Cortex of kidney (tissue), 1 donor: Measurements from ENCODE around the gene PXYLP1.
"Not testable (repeated sequence)": the region's sequence is repeated elsewhere in the genome, so short reads cannot be mapped to it uniquely, and the experiment has no call there.

Source experiments
- DNase-seq: peaks from one replicate; lab custom pipeline; 2025; lab: John Stamatoyannopoulos, UW

Gene PXYLP1

DNA sequence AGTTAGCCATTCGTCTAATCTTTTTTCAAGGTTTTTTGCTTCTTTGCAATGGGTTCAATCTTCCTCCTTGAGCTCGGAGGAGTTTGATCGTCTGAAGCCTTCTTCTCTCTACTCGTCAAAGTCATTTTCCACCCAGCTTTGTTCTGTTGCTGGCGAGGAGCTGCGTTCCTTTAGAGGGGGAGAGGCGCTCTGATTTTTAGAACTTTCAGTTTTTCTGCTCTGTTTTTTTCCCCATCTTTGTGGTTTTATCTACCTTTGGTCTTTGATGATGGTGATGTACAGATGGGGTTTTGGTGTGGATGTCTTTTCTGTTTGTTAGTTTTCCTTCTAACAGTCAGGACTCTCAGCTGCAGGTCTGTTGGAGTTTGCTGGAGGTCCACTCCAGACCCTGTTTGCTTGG is 68.8 kb downstream of the PXYLP1 start:
- not testable (repeated sequence) for DNase-seq

DNA sequence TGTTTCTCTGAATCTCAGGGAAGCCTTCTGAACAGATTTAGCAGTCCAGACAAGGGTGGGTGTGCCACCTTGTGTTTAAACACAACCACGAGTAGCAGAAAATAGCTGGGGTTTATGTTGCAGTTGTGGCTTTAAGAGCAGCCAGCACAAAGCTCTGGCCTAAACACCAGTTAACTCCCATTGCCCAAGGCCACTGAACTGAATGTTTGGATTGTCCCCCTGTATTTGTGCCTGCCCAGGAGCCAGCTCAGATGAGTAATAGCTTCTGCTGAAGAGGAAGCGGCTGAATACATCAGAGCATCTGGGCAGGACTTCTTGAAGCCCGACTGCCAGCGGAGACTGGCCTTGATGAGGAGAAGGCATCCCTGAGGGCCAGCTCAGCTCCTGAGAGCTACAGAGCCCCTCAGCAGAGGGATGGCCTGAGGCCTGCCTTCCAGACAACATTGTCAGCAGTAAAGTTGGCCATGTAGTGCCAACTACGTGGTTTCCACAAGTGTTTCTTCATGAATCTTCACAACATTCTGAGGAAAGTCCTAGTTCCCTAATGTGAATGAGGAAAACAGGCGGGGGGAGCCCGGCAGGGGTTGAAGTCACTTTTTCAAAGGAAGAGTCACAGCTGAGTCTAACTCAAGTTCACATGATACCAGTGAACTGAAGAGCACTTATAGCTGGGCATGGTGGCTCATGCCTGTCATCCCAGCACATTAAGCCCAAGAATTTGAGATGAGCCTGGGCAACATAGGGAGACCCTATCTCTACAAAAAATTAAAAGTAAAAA is 70.9 kb downstream of the PXYLP1 start:
- DNase-seq: no peak

DNA sequence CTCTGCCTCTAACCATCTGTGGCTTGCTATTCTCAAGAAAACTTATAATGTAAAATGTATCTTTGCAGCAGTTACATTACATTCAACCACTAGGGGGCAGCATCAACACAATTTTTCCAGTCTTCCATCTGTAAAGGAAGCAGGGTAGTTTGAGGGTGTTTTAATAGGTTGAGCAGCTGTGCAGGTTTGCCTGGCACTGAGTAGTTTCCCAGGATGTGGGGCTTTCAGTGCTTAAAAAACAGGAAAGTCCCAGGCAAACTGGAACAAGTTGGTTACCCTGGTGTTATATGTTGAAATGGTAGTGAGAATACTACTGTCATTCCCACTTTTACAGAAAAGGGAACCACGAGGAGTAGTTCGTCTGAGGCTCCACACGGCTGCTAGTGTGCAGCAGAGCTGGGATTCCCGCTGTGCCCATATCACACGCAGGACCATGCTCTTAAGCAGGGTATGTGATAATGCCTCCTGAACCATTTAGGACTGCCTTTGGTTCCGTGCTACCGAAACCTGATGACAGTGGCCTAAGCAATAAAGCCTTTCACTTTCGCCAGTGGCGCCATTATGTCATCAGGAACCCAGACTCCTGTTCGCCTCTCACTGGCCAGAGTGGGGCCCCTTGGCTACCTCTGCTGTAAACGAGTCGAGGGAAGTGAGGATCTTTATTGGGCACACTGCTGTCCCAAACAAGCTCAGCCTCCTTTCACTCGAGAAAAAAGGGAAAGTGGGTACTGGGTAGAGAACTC is 72.0 kb downstream of the PXYLP1 start:
- DNase-seq: no peak

DNA sequence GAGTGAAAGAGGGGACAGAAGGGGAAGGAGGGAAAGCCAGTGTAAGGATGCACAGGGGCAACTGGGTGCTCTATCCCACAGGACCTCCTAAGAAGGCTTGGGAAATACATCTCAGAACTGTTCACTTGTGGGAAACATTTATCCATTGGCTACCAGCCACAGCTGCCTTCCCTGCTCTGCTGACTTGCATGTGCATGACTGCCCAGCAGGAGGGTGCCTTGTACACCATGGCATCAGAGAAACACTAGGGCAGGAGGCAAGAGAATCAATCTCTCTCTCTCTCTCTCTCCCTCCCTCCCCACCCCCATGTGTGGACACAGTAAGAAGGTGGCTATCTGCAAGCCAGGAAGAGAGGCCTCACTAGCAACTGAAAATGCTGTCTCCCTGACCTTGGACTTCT is 73.8 kb downstream of the PXYLP1 start:
- no peak for DNase-seq

DNA sequence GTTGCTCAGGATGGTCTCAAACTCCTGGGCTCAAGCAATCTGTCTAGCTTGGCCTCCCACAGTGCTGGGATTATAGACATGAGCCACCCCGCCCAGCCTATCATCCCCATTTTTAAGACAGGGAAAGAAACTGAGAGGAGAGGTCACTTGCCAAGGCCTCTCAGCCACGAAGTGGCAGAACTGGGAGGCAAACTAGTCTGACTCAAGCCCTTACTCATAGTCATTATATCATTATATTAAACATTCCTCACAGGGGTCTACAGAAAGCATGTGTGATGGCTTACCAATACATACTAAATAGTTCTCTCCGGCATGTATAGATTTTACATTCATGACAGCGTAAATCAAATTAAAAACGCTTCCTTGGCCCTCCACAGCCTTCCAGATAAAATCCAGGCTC is 74.7 kb downstream of the PXYLP1 start:
- no peak for DNase-seq

DNA sequence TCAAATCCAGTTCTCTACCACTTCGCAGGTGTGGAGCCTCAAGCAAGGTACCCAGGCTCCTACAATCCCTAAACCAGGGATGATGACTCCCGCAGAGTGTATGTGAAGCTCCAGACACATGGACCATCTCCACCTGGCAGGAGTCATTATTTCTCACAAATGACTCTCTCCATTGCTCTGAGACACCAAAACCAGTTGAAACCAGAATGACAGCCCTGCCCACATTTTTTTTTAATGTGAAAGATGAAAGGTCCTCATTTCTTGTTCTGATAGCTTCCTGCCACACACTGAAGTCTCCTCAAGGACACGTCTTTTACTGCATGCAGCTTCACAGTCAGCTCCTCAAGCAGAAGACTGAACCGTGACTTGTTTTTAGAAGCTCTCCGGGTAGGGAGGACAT is 75.3 kb downstream of the PXYLP1 start:
- no peak for DNase-seq

DNA sequence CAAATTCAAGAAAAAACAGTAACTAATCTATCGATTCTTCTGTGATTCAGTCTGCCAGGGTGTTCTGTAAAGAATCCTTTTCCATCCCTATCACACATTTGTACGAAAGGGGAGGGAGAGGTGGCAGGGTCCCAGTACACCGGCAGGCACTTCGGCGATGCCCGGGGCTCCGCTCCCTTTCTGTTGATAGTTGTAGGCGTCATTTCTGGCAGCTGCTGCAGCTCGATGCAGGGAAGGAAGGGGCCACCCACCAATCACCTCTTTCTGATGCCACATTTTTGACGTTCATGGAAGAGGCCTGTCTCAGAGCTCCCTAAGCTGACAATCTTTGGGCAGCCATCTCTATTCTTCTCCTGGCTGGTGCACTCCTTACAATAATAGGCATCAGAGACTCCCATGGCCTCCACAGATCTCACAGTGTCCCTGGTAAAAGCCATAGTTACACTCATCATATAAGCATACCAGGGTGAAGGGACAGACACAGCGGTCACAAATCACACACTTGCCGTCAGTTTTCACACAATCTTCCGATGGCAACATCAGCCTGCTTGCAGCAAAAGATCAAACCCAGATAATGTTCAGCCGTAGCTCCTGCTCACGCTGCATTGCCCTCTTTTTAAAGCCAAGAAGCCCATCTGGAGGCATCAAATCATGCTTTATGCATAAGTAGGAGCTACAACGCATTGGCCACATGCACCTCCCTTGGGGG is 75.9 kb downstream of the PXYLP1 start:
- no peak for DNase-seq

DNA sequence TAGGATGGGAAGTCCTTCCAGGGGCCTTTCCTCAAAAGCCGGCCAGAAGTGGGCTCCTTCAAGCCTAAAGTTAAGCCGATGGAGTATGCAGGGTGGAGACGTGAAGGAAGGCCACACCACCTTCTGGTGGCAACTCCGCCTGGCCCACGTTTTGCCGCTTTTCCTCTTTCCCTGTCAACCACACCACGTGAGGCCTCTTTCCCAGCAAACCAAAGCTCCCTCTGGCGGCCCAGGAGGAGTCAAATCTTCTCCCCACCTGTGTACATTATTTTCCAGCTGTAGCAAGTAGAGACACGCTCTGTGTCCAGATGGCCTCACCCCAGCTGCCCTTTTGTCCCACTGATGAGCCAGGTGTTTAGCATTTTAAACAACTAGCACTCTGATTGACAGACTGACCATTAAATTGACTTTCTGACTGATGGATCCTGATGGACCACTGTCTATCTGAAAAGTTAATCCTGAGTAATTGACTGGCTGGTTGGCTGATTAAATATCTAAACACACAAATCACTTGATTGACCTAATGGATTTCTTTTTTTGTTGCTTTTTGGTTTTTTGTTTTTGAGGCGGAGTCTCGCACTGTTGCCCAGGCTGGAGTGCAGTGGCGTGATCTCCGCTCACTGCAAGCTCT is 77.1 kb downstream of the PXYLP1 start:
- DNase-seq: no peak

DNA sequence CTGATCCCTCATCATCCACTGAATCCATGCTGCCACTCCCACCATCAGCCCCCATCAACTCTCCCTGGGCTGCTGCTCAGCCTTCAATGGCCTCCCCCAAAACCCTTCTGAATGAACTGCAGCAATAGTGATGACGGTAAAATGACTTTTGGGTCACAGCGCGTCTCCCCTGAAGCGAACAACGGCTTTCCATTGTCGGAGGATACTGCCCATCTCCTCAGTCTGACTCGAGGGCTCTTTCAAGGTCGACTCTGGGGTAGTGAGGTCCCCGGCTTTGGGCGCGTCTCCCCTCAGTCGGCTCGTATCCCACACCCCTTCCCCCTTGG is 79.5 kb downstream of the PXYLP1 start:
- no peak for DNase-seq

DNA sequence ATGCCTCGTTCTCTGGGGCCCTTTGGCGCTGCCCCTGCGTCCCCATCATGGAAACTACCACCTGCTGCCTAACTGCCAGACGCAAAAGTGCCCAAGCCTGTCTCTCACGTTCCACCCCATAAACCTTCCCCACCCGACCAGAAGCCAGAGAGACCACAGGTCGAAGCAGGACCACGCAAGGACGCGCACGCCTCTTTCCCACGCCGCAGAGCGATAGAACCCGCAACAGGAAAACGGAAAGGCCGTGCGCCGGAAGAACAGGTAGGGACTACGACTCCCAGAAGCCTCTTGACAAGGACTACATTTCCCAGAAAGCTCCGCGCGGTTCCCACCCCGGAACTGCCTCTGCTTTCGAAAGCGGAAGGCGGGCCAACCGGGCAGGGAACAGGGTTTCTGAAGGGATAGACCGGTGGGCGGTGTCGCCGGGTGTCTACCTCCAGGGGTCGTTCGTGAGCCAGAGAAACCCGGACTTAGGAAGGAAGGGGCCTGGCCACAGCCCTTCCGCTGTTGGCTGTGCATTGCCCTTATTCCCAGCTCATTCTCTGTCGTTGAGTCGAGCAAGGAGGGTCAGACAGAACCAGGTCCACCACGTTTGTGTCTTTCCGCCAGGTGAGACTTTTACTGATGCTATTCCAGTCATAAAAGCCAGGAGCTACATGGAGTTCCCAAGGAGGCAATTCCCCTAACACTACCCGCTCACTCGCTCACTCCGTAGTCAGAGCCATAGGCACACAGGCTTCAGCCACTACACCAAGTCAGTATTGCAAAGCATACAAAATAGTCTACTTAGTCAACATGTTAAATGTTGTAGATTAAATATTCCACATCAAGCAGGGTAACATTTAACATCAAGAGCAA is 80.1 kb downstream of the PXYLP1 start:
- DNase-seq: peak; percentile 54

DNA sequence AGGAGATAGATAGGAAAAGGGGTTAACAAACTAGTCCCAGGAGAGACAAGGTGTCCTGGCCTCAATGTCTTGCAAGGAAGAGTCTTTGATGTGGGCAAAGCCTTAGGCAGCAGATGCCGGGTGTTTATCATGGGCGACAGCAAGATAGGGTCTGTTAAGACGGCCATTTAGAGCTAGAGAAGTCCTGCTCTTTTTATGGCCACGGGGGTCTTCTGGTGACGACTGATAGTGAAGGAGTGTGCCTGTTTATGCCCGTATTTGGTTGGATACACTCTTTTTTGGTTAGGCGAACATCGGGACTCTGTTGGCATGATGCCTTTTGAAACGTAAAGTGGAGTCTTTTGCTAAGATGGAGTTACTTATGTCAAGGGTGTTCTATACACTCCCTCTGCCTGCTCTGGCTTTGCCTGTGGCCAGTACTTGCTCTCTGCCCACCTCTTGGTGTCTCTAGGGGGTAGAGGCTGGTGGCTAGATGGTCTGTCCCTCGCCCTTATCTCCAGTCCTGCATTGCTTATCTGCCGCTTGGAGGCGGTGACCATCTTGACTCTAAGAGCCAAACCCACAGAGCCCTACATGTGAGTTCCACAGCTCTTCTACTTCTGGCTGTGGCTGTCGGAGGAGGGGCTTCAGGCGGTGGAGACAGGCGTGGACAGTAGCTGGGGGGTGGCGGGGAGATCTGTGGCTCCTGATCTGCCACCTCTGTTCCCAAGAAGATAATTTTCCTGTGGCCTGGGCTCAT is 80.9 kb downstream of the PXYLP1 start:
- DNase-seq: no peak

DNA sequence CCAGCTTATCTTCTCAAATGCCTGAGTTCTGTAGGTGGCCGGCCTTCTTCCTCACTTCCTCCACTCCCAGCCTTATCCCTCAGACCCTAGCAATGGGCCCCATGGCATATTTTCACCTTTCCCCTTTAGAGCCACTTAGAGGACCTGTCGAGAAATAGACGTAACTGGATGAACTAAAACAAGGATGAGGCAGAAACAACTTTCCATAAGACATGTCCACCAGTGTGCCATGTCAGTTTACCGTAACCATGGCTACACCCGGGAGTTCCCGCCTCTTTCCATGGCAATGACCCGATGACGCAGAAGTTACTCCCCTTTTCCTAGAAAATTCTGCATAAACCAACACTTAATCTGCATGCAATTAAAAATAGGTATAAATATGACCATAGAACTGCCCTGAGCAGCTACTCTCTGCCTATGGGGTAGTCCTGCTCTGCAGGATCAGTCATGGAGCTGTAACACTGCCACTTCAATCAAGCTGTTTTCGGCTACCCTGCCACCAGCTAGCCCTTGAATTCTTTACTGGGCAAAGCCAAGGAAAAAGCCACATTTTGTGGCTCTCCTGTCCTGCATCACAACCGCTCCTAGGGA is 81.6 kb downstream of the PXYLP1 start:
- DNase-seq: no peak

DNA sequence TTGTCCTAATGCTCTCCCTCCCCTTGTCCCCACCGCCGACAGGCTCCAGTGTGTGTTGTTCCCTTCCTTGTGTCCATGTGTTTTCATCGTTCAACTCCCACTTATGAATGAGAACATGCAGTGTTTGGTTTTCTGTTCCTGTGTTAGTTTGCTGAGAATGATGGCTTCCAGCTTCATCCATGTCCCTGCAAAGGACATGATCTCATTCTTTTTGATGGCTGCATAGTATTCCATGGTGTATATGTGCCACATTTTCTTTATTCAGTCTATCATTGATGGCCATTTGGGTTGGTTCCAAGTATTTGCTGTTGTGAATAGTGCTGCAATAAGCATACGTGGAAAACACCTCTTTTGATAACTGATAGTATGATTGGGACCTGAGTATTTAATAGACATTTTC is 82.8 kb downstream of the PXYLP1 start:
- not testable (repeated sequence) for DNase-seq

DNA sequence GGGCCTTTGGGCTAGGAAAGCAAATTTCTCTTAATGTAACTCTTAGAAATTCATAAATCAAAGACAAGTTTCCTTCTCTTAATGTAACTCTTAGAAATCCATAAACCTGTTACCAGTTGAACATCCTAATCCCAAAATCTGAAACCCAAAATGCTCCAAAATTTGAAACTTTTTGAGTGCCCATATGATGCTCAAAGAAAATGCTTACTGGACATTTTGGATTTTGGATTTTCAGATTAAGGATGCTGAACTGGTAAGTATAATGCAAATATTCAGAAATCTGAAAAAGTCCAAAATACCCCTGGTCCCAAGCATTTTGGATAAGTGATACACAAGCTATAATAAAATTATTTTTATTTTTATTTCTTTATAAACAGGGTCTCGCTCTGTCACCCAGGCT is 85.2 kb downstream of the PXYLP1 start:
- no peak for DNase-seq

DNA sequence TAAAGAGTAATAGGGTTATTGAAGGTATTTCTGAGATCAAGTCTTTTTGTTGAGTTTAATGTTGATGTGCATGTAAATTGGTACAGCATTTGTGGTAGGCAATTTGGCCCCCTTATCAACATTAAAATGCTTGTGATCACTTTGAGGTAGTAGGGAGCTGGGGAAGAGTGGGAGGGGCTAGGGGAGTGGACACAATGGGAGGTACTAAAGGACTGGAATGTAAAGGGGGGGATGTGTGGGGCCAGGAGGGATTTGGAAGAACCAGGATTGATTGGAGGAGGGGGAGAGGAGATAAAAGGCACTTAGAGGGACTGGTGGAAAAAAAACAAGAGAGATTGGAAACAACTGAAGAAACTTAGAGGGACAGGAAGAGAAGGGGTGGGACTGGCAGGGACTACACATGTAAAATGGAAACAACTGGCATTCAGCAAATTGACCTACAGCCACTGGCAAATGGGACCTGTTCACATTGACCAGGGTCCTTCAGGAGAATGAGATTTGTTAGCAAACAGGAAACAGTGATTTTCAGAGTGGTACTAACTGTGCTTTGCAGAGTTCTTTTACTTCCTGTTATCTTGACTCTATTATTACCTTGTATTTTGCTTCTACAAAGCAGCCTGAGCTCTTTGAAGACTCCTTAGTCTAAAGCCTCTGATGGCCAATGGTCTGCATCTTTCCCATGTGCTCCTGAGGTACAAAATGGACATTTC is 88.9 kb downstream of the PXYLP1 start:
- DNase-seq: no peak

DNA sequence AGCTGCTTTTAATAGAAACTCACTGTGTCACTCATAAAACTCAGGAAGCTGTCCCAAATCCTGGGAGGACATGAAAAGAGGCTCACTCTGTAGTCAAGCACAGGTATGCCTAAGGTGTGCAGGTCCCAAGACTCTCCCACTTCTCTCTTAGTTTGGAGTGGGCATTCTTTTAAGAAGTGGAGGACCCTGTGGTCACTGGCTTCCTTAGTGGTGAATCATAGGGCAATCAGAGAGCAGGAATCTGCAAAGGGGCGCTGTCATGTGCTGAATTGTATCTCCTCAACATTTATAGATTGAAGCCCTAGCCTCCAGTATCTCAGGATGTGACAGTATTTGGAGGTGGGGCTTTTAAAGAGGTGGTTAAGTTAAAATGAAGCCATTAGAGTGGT is 89.5 kb downstream of the PXYLP1 start:
- no peak for DNase-seq

DNA sequence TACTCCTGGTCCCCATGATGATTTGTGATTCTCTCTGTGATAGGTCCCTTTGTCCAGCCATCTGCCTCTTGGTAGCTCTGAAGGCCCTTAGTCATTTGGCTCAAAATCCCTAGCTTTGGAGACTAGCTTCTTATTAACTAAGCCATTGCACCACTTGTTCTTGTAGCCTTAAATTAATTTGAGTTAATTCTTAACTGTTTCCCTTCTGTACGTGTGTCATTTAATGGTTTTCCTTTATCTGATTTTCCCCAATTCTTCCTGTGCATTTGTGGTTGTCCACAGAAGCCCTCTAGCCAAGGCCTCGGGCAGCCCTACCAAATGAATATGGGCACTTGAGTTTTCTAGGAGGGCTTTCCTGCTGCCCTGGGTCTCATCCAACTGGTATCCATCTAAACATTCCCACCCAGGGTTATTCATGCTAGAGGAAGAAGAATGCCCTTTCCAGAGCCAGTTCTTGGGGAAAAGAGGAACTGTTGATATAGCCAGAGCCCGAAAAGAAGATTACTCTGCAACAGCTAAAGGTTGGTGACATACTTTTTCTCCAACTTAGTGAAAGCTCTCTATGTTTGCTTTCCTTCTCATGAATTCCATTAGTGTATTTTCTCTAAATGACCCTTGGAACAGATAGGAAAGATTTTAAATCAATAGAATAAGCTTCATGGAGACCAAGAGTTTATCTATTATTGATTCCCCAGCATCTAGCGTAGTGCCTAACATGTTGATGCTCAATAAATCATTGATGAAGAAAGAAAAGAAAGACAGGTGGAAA is 92.5 kb downstream of the PXYLP1 start:
- no peak for DNase-seq

DNA sequence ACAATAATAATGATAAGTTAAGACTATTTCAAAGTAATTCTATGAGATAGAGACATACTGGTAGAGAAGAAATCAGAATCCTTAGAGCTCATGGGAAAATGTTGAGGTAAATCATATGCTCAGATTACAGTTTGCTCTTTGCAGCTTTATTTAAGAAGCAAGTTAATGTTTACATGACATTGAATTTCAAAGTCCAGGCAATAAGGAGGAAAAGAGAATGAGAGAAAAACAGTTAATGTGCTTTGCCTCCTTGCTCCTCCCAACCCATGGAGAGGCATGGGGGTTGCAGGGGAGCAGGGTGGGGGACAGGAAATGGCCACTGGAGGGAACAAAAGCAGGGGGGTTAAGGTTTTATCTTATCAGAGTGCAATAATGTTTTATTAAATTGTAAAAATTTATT is 94.5 kb downstream of the PXYLP1 start:
- DNase-seq: no peak

DNA sequence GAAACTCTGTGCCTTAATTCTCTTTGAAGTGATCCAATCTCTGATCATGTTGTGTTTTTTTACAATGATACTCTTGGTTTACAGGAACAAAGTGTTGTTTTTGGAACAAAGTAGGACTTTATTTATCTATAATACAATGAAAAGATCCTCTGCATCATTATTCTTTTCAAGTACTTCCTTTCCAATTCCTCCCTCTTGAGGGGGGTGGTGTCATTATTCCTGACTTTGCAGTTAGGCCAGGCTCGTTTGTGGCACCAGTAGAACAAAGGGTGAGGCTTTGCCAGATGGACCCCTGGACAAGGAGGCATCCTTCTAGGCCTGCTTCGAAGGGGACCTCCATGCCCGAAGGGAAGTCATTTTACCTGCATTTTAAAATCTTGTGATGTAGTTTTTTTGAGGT is 95.0 kb downstream of the PXYLP1 start:
- DNase-seq: no peak
